ENCODE measurements around the gene PIP5K1B.

GRCh38 chr9:68769852-68770251 is 64.8 kb downstream of the PIP5K1B start:
- TF ChIP-seq CTCF (IDR thresholded peaks at IDR 0.05; ENCODE audit: borderline replicate concordance, extremely low read depth, low read length, poor library complexity, severe bottlenecking) (no peak), EZH2 (IDR thresholded peaks at IDR 0.05; ENCODE audit: borderline replicate concordance, low read depth, low read length, severe bottlenecking) (no peak)
